GM04504 (cell line): Measurements from ENCODE around the gene FAM168B.

Experiments used
- DNase-seq: peaks from one replicate; pipeline ENCODE4 v3.0.0-alpha.2; 2012; ENCODE audit warnings: low read depth

The FAM168B gene

DNA sequence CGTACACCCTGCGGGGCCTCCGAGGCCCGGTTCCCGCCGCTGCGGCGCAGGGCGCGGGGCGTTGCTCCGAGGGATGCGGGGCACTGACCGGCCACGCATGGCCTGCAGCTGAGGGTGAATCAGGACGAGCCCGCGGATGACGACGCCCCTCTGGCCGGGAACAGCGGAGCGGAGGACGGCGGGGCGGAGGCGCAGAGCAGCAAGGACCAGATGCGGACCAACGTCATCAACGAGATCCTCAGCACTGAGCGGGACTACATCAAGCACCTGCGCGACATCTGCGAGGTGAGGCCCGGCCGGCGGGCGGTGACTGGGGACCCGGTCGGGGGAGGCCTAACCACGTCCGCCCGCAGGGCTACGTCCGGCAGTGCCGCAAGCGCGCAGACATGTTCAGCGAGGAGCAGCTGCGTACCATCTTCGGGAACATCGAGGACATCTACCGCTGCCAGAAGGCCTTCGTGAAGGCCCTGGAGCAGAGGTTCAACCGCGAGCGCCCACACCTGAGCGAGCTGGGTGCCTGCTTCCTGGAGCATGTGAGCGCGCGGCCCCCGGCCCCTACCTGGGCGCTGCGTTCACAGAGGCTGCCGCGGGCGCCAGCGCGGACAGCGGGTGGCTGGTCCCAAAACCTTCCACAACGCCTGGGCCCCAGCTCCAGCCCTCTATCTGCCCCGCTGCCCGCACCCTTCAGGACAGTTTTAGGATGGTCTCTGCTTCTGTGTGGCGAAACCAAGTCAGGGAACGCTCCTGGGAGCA lies 53.2 kb downstream of the FAM168B start:
- DNase-seq: no peak

DNA sequence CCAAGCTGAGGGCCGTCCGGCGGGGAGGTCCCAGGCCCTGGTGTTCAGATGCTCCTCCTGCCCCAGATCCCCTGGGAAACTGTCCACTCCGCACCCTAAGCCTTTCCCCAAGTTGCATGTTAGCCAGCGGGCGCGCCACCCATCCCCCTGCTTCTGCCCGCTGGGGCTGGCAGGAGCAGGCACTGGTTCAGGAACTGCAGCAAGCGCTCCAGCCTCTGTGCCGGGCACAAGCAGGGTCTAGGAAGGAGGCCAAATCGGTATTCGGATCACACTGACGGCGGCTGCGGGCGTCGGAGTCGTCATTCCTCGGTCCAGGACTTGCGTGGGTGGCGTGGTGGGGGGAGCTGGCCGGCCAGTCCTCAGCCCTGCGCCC lies 53.7 kb downstream of the FAM168B start:
- DNase-seq: no peak

DNA sequence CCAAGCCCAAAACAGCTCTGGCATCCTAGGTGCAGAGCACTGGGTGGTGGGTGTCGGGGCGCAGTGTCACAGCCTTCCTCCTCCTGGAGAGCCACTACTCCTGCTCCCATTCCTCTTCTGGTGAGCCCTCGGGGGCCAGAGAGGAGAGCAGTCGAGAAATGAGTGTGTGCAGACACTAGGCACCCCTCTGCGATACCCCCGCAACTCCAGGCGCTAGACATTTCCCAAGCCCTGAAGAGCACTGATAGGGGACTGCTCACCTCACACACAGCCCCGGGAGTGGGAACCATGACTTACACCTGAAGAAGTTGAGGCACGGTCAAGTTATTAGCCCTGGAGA lies 54.2 kb downstream of the FAM168B start:
- DNase-seq: no peak

DNA sequence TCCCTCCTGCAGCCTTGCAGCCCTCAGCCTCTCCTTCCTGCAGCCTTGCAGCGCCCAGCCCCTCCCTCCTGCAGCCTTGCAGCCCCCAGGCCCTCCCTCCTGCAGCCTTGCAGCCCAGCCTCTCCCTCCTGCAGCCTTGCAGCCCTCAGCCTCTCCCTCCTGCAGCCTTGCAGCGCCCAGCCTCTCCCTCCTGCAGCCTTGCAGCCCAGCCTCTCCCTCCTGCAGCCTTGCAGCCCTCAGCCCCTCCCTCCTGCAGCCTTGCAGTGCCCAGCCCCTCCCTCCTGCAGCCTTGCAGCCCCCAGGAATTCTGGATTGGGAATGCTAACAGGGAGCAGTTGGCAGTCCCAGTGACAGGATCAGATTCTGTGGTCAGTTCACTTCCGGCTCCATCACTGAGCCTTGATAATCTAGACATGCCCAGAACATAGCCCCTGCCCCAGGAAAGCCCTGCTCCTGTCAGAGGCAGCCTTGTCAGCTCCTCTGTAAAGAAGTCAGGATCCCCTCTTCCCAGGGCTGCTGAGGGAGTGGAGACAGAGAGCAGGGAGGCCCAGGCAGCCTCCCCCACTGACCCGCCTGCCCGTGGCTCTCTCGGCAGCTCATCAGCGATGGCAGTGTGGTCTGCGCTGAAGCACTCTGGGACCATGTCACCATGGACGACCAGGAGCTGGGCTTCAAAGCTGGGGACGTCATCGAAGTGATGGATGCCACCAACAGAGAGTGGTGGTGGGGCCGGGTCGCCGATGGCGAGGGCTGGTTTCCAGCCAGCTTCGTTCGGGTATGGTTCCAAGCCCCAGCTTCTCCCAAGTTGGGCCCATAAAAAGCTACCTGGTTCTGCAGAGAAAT lies 54.8 kb downstream of the FAM168B start:
- no peak for DNase-seq

DNA sequence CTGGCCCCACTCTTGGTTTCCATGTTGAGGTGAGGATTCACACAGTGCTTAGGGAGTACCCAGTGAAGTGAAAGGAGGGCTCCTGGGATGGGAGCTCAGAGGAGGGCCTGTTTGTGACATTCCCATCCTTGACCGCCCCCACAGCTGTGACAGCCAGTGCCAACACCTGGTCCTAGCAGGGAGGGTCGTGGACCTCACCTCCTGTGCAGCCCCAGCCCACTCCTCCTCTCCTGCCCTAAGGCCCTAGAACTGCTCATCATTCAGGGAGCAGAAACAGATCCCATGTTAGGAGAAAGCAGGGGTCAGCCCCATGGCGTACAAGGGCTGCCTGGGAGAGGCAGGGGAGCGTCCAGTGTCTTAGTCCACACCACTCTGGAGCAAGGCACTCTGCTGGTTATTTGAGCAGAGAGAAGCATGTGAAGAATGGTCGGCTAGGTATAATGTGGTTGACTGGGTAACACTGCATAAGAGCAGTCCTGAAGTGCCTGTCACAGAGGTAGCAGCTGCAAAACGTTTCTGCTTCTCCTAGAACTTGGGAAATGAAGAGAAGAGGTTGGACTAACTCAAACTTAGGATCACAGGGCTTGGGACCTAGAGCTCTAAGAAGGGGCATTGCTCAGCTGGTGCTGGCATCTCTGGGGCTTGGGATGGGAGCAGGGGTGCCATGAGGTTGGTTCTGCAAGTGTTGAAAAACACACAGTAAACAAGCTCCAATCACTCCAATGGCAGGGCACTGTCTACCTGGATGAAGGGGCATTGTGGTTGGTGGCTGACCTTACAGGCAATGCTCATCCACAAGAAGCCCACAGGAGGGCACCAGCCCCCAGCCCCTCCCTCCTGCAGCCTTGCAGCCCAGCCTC lies 55.6 kb downstream of the FAM168B start:
- no peak for DNase-seq

DNA sequence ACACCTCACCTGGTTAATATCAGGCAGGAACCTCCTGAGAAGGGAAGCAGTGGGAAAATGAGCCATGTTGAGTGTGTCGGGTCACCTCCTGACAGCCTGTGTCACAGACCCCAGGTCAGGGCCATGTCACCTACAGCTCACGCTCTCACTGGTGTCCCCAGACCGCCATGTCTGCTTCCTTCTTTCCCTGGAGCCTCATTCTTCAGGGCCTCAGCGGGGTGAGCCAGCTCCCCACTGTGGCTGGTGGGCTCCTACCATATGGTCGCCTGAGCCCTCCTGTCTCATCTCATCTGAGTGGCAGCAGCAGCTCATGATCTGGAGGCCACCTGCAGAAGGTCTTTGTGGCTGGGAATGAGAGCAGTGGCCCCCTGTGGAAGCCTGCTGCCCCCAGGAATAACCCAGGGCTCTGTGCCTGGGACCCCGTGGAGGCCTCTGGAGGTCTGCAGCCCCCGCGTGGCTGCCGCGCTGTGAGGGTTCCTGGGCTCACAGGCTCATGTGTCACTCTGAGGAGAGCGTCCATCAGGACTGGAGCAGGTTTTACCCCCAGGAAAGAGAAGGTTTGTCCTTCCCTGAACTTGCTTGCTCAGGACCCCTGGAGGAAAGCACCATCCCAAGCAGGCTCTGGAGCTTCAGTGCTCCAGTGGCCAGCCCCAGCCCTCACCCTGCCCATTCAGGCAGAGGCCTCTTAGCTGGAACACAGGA lies 56.4 kb downstream of the FAM168B start:
- DNase-seq: no peak

DNA sequence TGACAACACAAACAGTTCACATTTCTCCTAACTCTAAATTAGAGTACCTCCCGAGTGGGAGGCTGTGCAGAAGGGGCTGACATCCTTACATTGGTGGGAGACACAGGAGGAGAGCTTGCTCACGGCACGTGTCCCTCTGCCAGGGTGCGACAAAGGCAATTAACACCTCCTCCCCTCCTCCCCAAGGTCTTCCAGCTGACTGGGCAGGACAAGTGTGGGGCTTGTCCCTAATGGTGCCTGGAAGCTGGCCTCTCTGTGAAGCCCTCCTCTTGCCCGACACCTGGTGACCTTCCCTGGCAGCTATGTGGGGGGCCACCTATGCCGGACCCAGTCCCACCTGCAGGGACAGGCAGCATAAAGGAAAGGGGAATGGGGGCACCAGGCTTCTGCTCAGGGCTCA lies 57.0 kb downstream of the FAM168B start:
- no peak for DNase-seq

DNA sequence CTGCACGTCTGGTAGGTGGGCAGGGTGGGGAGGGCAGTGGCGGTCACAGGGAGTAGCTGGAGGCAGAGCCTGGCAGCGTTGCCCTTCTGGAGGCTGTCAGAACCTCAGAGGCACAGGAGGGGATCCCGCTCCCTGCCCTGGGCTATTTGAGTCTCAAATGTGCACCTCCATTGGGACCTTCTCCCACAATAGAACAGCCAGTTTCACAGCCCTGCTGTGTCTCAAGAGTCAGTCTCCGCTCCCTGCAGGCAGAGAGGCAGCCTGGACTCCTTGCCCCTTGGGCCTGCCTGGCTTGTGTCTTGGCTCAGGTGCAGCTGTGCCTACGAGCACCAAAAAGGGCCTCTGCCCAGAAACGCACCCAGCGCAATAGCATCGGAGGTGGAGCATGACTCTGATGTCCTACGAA lies 57.4 kb downstream of the FAM168B start:
- DNase-seq: no peak

DNA sequence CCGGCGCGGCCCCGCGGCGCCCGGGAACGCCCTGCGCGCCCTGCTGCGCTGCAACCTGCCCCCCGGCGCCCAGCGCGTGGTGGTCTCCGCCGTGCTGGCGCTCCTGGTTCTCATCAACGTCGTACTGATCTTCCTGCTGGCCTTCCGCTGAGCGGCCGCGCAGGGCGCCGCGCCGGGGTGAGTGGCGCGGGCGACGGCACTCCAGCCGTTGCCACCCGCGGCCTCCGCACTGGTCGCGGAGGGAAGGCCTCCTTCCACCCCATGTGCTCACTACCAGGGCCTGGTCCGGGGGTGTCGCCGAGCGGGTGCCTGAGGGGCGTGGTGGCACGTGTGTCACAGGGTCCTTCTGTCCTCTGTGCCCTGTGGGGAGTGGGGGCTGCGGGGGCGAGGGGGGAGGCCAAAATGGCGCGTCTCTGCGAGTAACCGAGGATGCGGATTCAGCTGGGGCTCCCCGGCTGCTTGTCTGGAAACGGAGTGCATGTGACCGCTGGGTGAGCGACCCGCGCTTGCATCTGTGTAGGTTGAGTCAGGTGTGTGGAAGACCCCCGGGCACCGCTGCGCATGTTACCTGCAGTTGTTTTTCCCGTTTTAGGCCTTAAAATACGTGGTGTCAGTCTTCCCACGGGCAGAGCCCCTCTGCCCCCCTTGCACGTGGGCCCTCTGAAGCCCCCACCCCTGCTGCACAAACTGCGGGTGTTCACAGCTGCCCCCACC lies 58.0 kb downstream of the FAM168B start:
- DNase-seq: no peak

DNA sequence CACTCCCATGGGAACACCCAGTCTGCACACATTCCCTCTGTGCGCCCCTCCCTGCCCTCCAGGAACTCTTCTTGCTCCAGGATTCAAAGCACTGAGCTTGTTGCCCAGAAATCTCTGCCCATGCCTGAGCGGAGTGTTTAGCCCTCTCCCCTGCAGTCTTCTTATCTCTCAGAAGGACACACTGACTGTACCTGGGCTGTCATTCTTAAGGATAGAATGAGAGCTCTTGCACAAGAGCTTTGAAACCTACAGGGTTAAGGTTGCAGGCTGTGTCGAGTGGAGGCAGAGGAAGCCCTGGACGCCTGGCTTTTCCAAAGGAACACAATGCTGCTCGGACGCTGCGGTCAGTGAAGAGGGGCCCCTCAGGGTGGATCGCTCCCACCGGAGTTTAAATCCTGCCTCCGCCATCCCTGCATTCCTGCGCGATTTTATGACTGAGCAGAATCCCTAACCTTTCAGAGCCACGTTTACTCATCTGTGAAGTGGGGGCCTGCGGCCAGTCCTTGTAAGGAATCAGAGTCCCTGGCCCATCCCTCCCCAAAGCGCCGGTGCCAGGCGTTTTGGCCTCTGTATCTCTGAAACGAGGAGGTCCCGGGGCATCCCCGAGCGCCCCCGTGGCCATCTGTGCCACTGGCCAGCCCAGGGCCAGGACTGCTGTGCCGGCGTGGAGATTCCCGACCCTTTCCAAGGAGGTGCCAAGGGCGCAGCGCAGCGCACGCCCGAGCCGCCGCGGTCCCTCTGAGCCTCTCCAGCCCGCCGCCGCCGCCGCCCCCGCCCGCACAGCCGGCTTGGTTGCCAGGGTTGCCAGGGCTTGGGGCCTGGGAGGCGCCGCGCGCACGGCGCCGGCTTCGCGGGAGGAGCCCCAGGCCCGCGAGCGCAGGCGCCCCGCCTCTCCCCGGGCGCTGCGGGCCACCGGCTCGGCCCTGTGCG lies 58.9 kb downstream of the FAM168B start:
- DNase-seq: no peak

DNA sequence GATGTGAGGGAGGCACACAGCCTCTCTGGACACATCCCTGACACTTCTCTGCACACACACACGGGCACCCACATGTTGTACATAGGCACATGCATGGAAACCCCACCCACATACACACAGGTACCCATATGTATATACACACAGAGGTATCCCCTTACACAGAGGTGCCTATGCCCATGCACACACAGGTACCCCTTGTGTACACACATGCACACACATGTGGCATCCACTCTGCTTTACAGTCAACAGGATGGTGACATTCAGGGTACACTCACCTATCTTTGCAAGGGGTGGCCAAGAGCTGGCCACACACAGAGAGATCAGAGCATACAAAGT lies 59.5 kb downstream of the FAM168B start:
- DNase-seq: no peak

DNA sequence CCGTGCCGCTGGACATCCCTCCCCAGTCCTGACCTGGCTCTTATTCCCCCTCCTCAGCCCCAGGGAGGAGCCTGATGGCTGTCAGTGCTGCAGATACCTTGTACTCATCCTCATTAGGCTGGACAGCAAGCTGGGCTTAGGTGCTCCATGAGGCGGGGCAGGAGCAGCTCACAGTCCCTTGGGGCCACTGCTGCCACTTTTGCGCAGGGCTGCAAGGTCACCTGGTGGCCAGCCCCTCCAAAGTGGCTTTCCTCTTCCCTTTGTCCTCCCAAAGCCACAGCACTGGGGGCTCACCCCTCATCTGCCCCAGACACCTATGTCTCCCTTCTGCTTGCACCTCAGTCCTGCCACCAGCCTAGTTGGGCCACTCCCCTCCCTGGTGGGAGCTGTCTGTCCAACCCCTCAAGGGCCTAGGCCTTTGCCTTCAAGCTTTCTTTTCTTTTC lies 60.8 kb downstream of the FAM168B start:
- DNase-seq: no peak

DNA sequence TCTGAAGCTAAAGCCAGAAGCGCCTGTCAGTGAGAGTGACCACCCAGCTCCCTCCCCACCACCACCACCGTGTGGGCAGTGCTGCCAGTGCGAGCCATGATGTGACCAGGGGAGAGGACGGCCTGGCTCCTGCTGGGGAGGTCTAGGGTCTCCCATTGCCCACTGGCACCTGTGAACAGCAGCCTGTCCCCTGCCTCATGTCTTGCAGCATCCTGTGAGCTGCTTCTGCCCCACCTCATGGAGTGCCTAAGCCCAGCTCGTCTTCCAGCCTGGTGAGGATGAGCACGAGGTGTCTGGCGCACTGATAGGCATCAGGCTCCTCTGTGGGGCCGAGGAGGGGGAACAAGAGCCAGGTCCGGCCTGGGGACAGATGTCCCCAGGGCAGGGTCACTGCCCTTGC lies 61.4 kb downstream of the FAM168B start:
- DNase-seq: no peak

DNA sequence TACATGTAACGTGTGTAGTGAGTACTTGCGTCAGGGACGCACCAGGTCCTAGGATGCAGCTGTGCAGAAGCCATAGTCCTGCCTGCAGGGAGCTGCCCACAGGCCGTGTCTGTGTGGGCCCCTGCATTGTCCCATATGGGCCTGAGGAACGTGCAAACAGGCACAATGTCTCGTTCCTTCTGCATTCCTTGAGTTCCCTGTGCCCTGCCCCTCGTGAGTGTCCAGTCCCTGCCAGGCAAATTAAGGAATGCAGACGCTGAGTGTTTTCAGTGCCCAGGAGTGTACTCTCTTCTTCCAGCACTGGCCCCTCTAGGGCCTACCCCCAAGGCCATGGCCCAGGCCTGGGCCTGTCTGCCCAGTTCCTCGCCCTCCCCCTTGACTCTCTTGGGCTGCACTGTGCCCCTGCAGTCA lies 61.8 kb downstream of the FAM168B start:
- no peak for DNase-seq

DNA sequence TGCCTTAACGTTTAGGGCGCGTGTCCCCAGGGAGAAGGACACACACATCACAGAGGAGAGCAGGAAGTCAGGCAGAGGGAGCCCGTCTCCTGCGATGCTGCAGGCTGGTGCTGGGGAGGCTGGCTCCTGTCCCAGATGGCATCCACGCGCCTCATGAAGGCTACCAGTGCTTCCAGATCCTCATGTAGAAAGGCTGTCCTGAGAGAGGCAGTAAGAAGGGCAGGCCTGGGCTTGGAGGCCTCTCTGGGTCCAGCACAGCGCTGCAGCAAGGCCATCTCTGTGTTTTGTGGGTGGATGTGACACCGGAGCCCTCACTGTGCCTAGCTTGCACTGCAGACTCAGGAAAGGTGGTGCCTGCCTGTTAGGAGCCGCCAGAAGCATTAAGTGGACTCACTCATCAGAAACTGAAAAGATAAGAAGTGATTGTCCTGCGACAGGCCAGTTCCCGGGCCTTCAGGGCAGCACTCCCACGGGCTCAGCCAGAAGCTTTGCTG lies 62.7 kb downstream of the FAM168B start:
- DNase-seq: no peak

DNA sequence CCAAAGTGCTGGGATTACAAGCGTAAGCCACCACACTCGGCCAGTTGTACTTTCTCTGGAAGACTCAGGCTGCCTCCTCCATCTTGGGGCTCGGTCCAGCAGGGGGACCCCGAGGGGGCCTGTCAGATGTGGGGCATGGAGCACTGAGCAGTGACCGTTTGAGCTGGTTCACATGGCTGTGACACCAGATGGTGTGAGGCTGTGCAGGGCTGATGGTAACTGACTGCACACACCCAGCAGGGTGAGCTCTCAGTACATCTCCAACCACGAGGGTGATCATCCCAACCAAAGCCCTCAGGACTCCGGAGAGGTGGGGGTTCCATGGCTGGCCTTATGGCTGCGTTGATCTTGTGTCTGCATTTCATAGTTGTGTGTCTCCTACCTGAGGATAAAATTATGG lies 63.4 kb downstream of the FAM168B start:
- DNase-seq: no peak

DNA sequence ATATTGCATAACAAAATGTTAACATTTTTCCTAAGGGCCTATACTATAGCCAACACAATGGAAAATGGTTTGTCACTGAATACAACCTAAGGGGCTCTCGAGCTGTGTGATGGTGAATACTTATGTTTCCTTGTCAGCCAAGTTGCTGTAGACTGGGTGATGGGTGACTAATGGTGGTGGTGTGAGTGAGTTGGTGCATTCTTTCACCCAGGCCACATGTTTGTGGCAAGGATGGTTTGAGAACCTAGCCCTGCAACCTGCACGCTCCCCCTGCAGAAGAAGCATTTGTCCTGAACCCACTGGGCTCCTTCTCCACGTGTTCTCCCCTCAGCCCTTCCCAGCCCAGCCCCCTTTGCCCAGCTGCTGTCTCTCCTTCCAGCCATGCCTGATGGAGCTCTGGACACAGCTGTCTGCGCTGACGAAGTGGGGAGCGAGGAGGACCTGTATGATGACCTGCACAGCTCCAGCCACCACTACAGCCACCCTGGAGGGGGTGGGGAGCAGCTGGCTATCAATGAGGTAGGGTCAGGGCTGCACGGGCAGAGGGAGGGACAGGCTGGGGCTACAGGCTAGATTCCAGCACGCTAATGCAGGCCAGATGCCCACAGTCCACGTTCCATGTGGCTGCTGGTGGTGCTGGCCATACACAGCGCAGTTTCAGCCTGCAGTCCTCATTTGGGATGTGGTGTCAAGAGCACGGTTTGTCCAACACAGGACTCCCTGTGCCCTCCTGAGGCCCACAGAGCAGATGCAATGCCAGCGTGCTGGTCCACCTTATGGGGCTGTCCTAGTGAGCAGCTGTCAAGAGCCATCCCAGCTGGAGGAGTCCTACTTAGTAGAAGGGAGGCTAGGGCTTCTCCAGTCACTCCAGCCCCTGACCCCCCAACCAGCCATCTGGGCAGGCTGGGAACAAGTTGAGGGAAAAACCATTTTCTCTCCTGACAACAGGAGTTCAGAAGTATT lies 65.4 kb downstream of the FAM168B start:
- no peak for DNase-seq

DNA sequence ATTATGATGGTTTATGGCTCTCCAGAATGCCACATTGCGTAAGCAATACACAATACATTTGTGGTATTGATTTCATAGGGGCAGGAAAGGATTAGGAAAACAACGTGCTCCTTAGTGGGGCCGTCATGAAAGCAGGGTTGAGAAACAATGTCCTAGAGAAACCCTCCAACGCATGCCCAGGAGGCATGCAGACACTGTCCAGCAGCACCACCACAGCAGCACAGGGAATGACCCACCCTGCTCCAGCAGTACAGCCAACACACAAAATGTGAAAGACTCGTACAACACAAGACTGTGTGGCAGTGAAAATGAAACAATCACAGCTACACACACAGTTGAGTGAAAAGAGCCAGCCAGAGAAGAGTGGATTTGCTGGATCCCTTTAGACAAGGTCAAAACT lies 66.3 kb downstream of the FAM168B start:
- DNase-seq: no peak

DNA sequence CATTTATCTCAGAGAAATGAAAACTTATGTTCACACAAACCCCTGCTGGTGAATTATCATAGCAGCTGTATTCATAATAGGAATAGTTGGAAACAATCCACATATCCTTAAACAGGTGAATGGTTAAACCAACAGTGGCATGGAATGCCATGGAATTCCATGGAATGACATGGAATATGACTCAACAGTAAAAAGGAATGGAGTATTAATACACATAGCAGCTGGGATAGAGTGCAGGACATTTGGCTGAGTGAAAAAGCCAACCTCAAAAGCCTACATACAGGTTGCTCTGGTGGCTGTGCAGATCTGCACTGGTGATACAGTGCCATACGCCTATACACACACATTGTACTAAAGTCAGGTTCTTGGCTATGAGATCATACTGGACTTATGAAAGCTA lies 69.5 kb downstream of the FAM168B start:
- DNase-seq: no peak
